HEK293 (cell line): ENCODE measurements around the gene CTF1.
A peak's percentile ranks its signal among the peaks of the same experiment; 100 is the strongest.

Source experiments
- KLF7 ChIP-seq: fragments of 450-650 bp; formaldehyde crosslinking; IDR thresholded peaks from 2 replicates; pipeline ENCODE4 v1.5.1; 2016; ENCODE audit warnings: missing biosample characterization, missing genetic modification characterization, borderline replicate concordance
- RBAK ChIP-seq: fragments of 450-650 bp; formaldehyde crosslinking; IDR thresholded peaks from 2 replicates; pipeline ENCODE4 v1.5.1; 2016; ENCODE audit warnings: missing biosample characterization, missing genetic modification characterization
- SP2 ChIP-seq: fragments of 450-650 bp; formaldehyde crosslinking; IDR thresholded peaks from 2 replicates; pipeline ENCODE4 v1.5.1; 2016; ENCODE audit warnings: missing biosample characterization, missing genetic modification characterization
- ZBTB1 ChIP-seq: fragments of 450-650 bp; formaldehyde crosslinking; IDR thresholded peaks from 2 replicates; pipeline ENCODE4 v1.5.1; 2016; ENCODE audit warnings: missing biosample characterization, missing genetic modification characterization
- ZNF169 ChIP-seq: fragments of 450-650 bp; formaldehyde crosslinking; IDR thresholded peaks from 2 replicates; pipeline ENCODE4 v1.5.1; 2016; ENCODE audit warnings: missing biosample characterization, missing genetic modification characterization
- ZNF221 ChIP-seq: fragments of 450-650 bp; formaldehyde crosslinking; IDR thresholded peaks from 2 replicates; pipeline ENCODE4 v1.5.1; 2017; ENCODE audit warnings: missing biosample characterization, missing genetic modification characterization, borderline replicate concordance
- ZNF23 ChIP-seq: fragments of 450-650 bp; formaldehyde crosslinking; IDR thresholded peaks from 2 replicates; pipeline ENCODE4 v1.5.1; 2016; ENCODE audit warnings: missing biosample characterization, missing genetic modification characterization, borderline replicate concordance
- ZNF24 ChIP-seq: fragments of 450-650 bp; formaldehyde crosslinking; IDR thresholded peaks from 2 replicates; pipeline ENCODE4 v1.5.1; 2016; ENCODE audit warnings: missing biosample characterization, missing genetic modification characterization
- ZNF416 ChIP-seq: fragments of 450-650 bp; formaldehyde crosslinking; IDR thresholded peaks from 2 replicates; pipeline ENCODE4 v1.5.1; 2016; ENCODE audit warnings: missing biosample characterization, missing genetic modification characterization
- ZNF571 ChIP-seq: fragments of 450-650 bp; formaldehyde crosslinking; IDR thresholded peaks from 2 replicates; pipeline ENCODE4 v1.5.0; 2017; ENCODE audit warnings: missing biosample characterization, missing genetic modification characterization
- ZNF785 ChIP-seq: fragments of 450-650 bp; formaldehyde crosslinking; IDR thresholded peaks from 2 replicates; pipeline ENCODE4 v1.5.1; 2016; ENCODE audit warnings: missing biosample characterization, missing genetic modification characterization
- TF ChIP-seq, protein P1 (sequence below): fragments of 450-650 bp; formaldehyde crosslinking; IDR thresholded peaks from 2 replicates; pipeline ENCODE4 v1.5.1; 2016; ENCODE audit warnings: missing biosample characterization, missing genetic modification characterization
- TF ChIP-seq, protein P2 (sequence below): fragments of 450-650 bp; formaldehyde crosslinking; IDR thresholded peaks from 2 replicates; pipeline ENCODE4 v1.5.1; 2016; ENCODE audit warnings: missing biosample characterization, missing genetic modification characterization
- TF ChIP-seq, protein P3 (sequence below): fragments of 450-650 bp; formaldehyde crosslinking; conservative IDR thresholded peaks from 2 replicates; pipeline ENCODE4 v1.5.1; 2016; ENCODE audit warnings: low read depth, missing biosample characterization, missing genetic modification characterization

DNA sequence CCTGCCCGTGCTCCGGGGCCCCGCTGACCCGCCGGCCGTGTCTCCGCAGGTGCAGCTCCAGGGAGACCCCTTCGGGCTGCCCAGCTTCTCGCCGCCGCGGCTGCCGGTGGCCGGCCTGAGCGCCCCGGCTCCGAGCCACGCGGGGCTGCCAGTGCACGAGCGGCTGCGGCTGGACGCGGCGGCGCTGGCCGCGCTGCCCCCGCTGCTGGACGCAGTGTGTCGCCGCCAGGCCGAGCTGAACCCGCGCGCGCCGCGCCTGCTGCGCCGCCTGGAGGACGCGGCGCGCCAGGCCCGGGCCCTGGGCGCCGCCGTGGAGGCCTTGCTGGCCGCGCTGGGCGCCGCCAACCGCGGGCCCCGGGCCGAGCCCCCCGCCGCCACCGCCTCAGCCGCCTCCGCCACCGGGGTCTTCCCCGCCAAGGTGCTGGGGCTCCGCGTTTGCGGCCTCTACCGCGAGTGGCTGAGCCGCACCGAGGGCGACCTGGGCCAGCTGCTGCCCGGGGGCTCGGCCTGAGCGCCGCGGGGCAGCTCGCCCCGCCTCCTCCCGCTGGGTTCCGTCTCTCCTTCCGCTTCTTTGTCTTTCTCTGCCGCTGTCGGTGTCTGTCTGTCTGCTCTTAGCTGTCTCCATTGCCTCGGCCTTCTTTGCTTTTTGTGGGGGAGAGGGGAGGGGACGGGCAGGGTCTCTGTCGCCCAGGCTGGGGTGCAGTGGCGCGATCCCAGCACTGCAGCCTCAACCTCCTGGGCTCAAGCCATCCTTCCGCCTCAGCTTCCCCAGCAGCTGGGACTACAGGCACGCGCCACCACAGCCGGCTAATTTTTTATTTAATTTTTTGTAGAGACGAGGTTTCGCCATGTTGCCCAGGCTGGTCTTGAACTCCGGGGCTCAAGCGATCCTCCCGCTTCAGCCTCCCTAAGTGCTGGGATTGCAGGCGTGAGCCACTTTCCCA, 5.9 kb downstream of the CTF1 start:
- TF ChIP-seq ZNF416 (tag by site-specific recombination), result no peak
- TF ChIP-seq, protein P1, sequence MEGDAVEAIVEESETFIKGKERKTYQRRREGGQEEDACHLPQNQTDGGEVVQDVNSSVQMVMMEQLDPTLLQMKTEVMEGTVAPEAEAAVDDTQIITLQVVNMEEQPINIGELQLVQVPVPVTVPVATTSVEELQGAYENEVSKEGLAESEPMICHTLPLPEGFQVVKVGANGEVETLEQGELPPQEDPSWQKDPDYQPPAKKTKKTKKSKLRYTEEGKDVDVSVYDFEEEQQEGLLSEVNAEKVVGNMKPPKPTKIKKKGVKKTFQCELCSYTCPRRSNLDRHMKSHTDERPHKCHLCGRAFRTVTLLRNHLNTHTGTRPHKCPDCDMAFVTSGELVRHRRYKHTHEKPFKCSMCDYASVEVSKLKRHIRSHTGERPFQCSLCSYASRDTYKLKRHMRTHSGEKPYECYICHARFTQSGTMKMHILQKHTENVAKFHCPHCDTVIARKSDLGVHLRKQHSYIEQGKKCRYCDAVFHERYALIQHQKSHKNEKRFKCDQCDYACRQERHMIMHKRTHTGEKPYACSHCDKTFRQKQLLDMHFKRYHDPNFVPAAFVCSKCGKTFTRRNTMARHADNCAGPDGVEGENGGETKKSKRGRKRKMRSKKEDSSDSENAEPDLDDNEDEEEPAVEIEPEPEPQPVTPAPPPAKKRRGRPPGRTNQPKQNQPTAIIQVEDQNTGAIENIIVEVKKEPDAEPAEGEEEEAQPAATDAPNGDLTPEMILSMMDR, result peak; percentile 19; the same call in 1 of the 2 replicates
- TF ChIP-seq SP2, result no peak; the same call in 1 of the 2 replicates
- no peak for TF ChIP-seq ZNF785
- TF ChIP-seq, protein P2, sequence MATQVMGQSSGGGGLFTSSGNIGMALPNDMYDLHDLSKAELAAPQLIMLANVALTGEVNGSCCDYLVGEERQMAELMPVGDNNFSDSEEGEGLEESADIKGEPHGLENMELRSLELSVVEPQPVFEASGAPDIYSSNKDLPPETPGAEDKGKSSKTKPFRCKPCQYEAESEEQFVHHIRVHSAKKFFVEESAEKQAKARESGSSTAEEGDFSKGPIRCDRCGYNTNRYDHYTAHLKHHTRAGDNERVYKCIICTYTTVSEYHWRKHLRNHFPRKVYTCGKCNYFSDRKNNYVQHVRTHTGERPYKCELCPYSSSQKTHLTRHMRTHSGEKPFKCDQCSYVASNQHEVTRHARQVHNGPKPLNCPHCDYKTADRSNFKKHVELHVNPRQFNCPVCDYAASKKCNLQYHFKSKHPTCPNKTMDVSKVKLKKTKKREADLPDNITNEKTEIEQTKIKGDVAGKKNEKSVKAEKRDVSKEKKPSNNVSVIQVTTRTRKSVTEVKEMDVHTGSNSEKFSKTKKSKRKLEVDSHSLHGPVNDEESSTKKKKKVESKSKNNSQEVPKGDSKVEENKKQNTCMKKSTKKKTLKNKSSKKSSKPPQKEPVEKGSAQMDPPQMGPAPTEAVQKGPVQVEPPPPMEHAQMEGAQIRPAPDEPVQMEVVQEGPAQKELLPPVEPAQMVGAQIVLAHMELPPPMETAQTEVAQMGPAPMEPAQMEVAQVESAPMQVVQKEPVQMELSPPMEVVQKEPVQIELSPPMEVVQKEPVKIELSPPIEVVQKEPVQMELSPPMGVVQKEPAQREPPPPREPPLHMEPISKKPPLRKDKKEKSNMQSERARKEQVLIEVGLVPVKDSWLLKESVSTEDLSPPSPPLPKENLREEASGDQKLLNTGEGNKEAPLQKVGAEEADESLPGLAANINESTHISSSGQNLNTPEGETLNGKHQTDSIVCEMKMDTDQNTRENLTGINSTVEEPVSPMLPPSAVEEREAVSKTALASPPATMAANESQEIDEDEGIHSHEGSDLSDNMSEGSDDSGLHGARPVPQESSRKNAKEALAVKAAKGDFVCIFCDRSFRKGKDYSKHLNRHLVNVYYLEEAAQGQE, result no peak
- no peak for TF ChIP-seq ZNF169 (tag by site-specific recombination)
- no peak for TF ChIP-seq ZNF221 (tag by site-specific recombination)
- no peak for TF ChIP-seq ZNF571
- TF ChIP-seq ZNF23 (tag by site-specific recombination), result no peak
- TF ChIP-seq, protein P3, sequence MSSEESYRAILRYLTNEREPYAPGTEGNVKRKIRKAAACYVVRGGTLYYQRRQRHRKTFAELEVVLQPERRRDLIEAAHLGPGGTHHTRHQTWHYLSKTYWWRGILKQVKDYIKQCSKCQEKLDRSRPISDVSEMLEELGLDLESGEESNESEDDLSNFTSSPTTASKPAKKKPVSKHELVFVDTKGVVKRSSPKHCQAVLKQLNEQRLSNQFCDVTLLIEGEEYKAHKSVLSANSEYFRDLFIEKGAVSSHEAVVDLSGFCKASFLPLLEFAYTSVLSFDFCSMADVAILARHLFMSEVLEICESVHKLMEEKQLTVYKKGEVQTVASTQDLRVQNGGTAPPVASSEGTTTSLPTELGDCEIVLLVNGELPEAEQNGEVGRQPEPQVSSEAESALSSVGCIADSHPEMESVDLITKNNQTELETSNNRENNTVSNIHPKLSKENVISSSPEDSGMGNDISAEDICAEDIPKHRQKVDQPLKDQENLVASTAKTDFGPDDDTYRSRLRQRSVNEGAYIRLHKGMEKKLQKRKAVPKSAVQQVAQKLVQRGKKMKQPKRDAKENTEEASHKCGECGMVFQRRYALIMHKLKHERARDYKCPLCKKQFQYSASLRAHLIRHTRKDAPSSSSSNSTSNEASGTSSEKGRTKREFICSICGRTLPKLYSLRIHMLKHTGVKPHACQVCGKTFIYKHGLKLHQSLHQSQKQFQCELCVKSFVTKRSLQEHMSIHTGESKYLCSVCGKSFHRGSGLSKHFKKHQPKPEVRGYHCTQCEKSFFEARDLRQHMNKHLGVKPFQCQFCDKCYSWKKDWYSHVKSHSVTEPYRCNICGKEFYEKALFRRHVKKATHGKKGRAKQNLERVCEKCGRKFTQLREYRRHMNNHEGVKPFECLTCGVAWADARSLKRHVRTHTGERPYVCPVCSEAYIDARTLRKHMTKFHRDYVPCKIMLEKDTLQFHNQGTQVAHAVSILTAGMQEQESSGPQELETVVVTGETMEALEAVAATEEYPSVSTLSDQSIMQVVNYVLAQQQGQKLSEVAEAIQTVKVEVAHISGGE (tag by site-specific recombination), result no peak; the same call in 1 of the 2 replicates
- TF ChIP-seq ZBTB1 (tag by site-specific recombination), result no peak
- TF ChIP-seq ZNF24 (tag by site-specific recombination), result 0 out of 2 replicates have a peak, but pooled peaks have one; percentile 33
- no peak for TF ChIP-seq KLF7 (tag by site-specific recombination)
- no peak for TF ChIP-seq RBAK
